GM19351 (cell line): ENCODE data around the gene PLB1.
"Not testable (repeated sequence)": the region's sequence is repeated elsewhere in the genome, so short reads cannot be mapped to it uniquely, and the experiment has no call there.

Experiments used
- ATAC-seq: cut with Tn5 transposase; IDR thresholded peaks from one replicate; pipeline ENCODE4 v1.9.1; 2021; ENCODE audit warnings: mild to moderate bottlenecking, moderate library complexity; ENCODE audit not compliant: unreplicated experiment

PLB1 gene

GRCh38 chr2:28532399-28532798 lies 36.5 kb downstream of the PLB1 start:
- no peak for ATAC-seq

GRCh38 chr2:28533044-28533680 lies 37.3 kb downstream of the PLB1 start:
- ATAC-seq, result no peak

- no peak for ATAC-seq
These were observed 39.0 kb downstream of the PLB1 start for GRCh38 chr2:28534817-28535216.

GRCh38 chr2:28538134-28538533 lies 42.3 kb downstream of the PLB1 start:
- no peak for ATAC-seq

GRCh38 chr2:28538652-28539051 lies 42.8 kb downstream of the PLB1 start:
- no peak for ATAC-seq

GRCh38 chr2:28539118-28539541 lies 43.3 kb downstream of the PLB1 start:
- ATAC-seq, result no peak

GRCh38 chr2:28543316-28544035 lies 47.6 kb downstream of the PLB1 start:
- ATAC-seq, result no peak

GRCh38 chr2:28544036-28544346 lies 48.1 kb downstream of the PLB1 start:
- no peak for ATAC-seq

- no peak for ATAC-seq
These were observed 48.6 kb downstream of the PLB1 start for GRCh38 chr2:28544405-28544921.

- ATAC-seq, result no peak
These were observed 49.2 kb downstream of the PLB1 start for GRCh38 chr2:28544922-28545589.

- ATAC-seq, result no peak
These were observed 49.8 kb downstream of the PLB1 start for GRCh38 chr2:28545590-28546200.

- ATAC-seq, result no peak
These were observed 50.4 kb downstream of the PLB1 start for GRCh38 chr2:28546242-28546641.

GRCh38 chr2:28547223-28547860 lies 51.5 kb downstream of the PLB1 start:
- no peak for ATAC-seq

GRCh38 chr2:28547906-28548600 lies 52.2 kb downstream of the PLB1 start:
- no peak for ATAC-seq

- ATAC-seq, result not testable (repeated sequence)
These were observed 54.5 kb downstream of the PLB1 start for GRCh38 chr2:28550345-28550744.

GRCh38 chr2:28552045-28552823 lies 56.4 kb downstream of the PLB1 start:
- no peak for ATAC-seq

GRCh38 chr2:28556303-28556702 lies 60.4 kb downstream of the PLB1 start:
- ATAC-seq, result no peak

- ATAC-seq, result no peak
These were observed 61.7 kb downstream of the PLB1 start for GRCh38 chr2:28557389-28558131.
